Trophoblast cell (in vitro differentiated cells and primary cell): Measurements from ENCODE around the gene CUBN.

Source experiments
- DNase-seq, 2 donors: peaks; one replicate each; pipeline ENCODE4 v3.0.0-alpha.2; 2016
- H2AFZ ChIP-seq: 2 replicates; pipeline ENCODE4 v1.6.1; 2013; ENCODE audit warnings: low read length, moderate library complexity, mild to moderate bottlenecking; ENCODE audit not compliant: insufficient read depth, poor library complexity
- H2AK5ac ChIP-seq: 2 replicates; pipeline ENCODE4 v1.6.1; 2013; ENCODE audit warnings: mild to moderate bottlenecking, low read length
- H2BK120ac ChIP-seq: 2 replicates; pipeline ENCODE4 v1.6.1; 2013; ENCODE audit warnings: low read length, mild to moderate bottlenecking, moderate library complexity; ENCODE audit not compliant: insufficient read depth, poor library complexity
- H2BK12ac ChIP-seq: 2 replicates; pipeline ENCODE4 v1.6.1; 2013; ENCODE audit warnings: mild to moderate bottlenecking, low read length, moderate library complexity
- H2BK5ac ChIP-seq: 2 replicates; pipeline ENCODE4 v1.6.1; 2013; ENCODE audit warnings: low read length, low read depth, moderate library complexity, mild to moderate bottlenecking; ENCODE audit not compliant: poor library complexity
- H3K14ac ChIP-seq: 2 replicates; pipeline ENCODE4 v1.6.1; 2013; ENCODE audit warnings: mild to moderate bottlenecking, low read length
- H3K18ac ChIP-seq: 2 replicates; pipeline ENCODE4 v1.6.1; 2013; ENCODE audit warnings: mild to moderate bottlenecking, low read length
- H3K23ac ChIP-seq: 2 replicates; pipeline ENCODE4 v1.6.1; 2013; ENCODE audit warnings: low read length
- H3K27ac ChIP-seq: 2 replicates; pipeline ENCODE4 v1.5.1; 2013; ENCODE audit warnings: low read depth, mild to moderate bottlenecking, inconsistent platforms, low read length, moderate library complexity
- H3K27me3 ChIP-seq: 2 replicates; pipeline ENCODE4 v1.6.1; 2013; ENCODE audit warnings: inconsistent platforms, mild to moderate bottlenecking, low read length, moderate library complexity; ENCODE audit not compliant: insufficient read depth
- H3K36me3 ChIP-seq, 2 experiments: 1 replicate in 1 of 2; 2 replicates in 1 of 2; pipeline ENCODE4 v1.6.1; 2013; ENCODE audit warnings: low read length in 2 of 2, mild to moderate bottlenecking in 2 of 2, moderate library complexity in 1 of 2; ENCODE audit not compliant: insufficient read depth in 2 of 2, control insufficient read depth in 1 of 2
- H3K4ac ChIP-seq: 2 replicates; pipeline ENCODE4 v1.6.1; 2013; ENCODE audit warnings: low read depth, mild to moderate bottlenecking, low read length, moderate library complexity
- H3K4me1 ChIP-seq, 2 experiments: 1 replicate in 1 of 2; 2 replicates in 1 of 2; pipeline ENCODE4 v1.6.1; 2013; ENCODE audit warnings: low read length in 2 of 2, mild to moderate bottlenecking in 2 of 2, moderate library complexity in 1 of 2; ENCODE audit not compliant: insufficient read depth in 2 of 2, control insufficient read depth in 1 of 2
- H3K4me2 ChIP-seq: 2 replicates; pipeline ENCODE4 v1.6.1; 2013; ENCODE audit warnings: inconsistent platforms, mild to moderate bottlenecking, low read length, moderate library complexity
- H3K4me3 ChIP-seq: 2 replicates; pipeline ENCODE4 v1.5.1; 2013; ENCODE audit warnings: mild to moderate bottlenecking, low read depth, low read length, inconsistent platforms
- H3K79me1 ChIP-seq: one replicate; pipeline ENCODE4 v1.6.1; 2013; ENCODE audit warnings: low read length
- H3K79me2 ChIP-seq: 2 replicates; pipeline ENCODE4 v1.6.1; 2013; ENCODE audit warnings: low read length, mild to moderate bottlenecking; ENCODE audit not compliant: control insufficient read depth, insufficient read depth, poor library complexity
- H3K9ac ChIP-seq: 2 replicates; pipeline ENCODE4 v1.6.1; 2013; ENCODE audit warnings: mild to moderate bottlenecking, low read length
- H3K9me3 ChIP-seq: 2 replicates; pipeline ENCODE4 v1.6.1; 2013; ENCODE audit warnings: low read depth, mild to moderate bottlenecking, control low read depth, inconsistent platforms, low read length; ENCODE audit not compliant: insufficient read depth
- H4K12ac ChIP-seq: 2 replicates; pipeline ENCODE4 v1.6.1; 2013; ENCODE audit warnings: low read depth, mild to moderate bottlenecking, low read length, moderate library complexity
- H4K8ac ChIP-seq: 2 replicates; pipeline ENCODE4 v1.6.1; 2013; ENCODE audit warnings: low read depth, mild to moderate bottlenecking, low read length, moderate library complexity
- H4K91ac ChIP-seq: one replicate; pipeline ENCODE4 v1.6.1; 2013; ENCODE audit warnings: low read depth, mild to moderate bottlenecking, low read length, moderate library complexity
- WGBS: extraction: QIAGEN DNeasy Blood & Tissue Kit; methylation state at CpG from one replicate; pipeline ENCODE4 v1.1.7; 2013; ENCODE audit warnings: missing lambda C conversion rate; ENCODE audit not compliant: insufficient read length, insufficient coverage; ENCODE audit errors: extremely low coverage; 5-methylcytosine and 5-hydroxymethylcytosine counted together

Gene CUBN

DNA sequence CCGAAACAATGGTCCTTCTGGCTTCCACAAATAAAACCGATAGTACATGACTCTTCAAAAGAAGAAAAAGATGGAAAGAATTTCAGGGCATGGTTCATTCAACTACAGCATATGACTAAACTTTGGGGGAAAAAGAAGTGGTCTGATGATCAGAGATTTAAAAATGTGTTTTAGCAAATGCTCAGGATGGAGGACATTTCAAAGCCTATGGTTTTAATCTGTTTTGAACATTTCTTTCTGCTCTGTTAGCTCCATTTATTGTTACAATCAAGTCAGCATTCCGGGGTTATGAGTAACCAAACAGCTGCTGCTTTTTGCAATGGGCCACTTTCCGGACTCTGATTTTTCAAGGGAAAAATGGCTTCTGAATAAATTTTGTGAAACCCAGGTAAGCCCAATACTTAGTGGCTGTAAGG lies 142.4 kb downstream of the CUBN start:
- Histone ChIP-seq H4K91ac (no peak overlapping the region), H3K9me3 (no peaks in the 10 kb centered on the region), H3K23ac (no peak overlapping the region), H3K18ac (no peak overlapping the region), H2BK120ac (no peak overlapping the region), H3K79me1 (peaks cover 2% of the 10 kb centered on the region), H3K4ac (no peak overlapping the region), H3K36me3 (no peaks in the 10 kb centered on the region), H3K4me1 (peaks cover 0 to 6% of the 10 kb centered on the region in 2 experiments), H3K4me2 (no peak overlapping the region), H2AFZ (no peak overlapping the region), H2BK12ac (no peak overlapping the region), H4K12ac (no peak overlapping the region), H3K27me3 (no peaks in the 10 kb centered on the region), H3K27ac (no peak overlapping the region), H3K79me2 (no peaks in the 10 kb centered on the region), H3K4me3 (no peak overlapping the region), H2AK5ac (no peak overlapping the region), H3K14ac (no peak overlapping the region), H3K9ac (no peak overlapping the region), H2BK5ac (no peak overlapping the region), H4K8ac (no peak overlapping the region)
- no peak for DNase-seq
- no CpG with 5 or more reads among the region's 4 CpGs for WGBS

DNA sequence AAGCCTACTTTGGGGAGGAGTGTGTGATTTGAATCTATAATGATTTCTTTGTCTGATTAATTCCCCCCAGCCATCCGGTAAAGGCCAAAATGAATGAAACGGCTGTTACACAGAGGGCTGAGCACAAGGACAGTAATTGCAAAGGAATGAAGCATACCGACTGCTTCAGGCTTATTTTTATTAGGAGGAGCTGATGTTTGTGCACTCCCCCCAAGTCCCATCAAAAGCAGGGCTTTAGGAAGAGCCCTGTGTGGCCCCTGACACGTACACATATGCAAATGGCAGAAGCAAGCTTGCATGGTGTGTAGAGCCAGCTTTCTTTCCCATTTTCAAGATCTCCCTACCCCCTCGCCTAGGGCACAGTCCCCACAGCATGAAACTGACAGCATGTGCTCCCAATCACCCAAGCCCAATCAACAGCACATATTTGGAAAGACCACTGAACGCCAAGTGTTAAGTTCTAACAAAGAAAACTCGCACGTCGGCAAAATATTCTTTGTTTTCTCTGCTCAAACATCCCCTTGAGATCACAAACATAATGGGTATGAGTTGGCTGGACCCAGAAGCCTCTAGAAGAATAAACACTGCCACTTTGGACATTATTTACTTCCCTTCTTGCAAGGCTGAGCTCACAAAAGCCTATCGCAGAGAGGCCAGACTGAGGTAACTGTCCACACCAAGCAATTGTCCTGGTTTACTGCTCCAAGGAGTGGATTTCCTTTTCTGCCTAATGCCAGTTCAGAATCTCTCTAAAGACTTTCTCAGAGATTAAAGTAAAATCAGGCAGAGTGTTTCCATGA lies 143.0 kb downstream of the CUBN start:
- H3K79me1 ChIP-seq = peaks cover 2% of the 10 kb centered on the region
- H4K8ac ChIP-seq = peak overlapping the region; percentile 45
- H2BK5ac ChIP-seq = no peak overlapping the region
- no CpG with 5 or more reads among the region's 10 CpGs for WGBS
- peak overlapping the region; percentile 18 for H2AFZ ChIP-seq
- H3K36me3 ChIP-seq = no peaks in the 10 kb centered on the region
- no peak for DNase-seq
- no peaks in the 10 kb centered on the region for H3K9me3 ChIP-seq
- peak overlapping the region; percentile 60 for H2AK5ac ChIP-seq
- H3K9ac ChIP-seq = no peak overlapping the region
- no peak overlapping the region for H3K27ac ChIP-seq
- H3K27me3 ChIP-seq = no peaks in the 10 kb centered on the region
- peak overlapping the region; percentile 45 for H4K12ac ChIP-seq
- H2BK120ac ChIP-seq = no peak overlapping the region
- H2BK12ac ChIP-seq = no peak overlapping the region
- H3K4me3 ChIP-seq = no peak overlapping the region
- H3K14ac ChIP-seq = no peak overlapping the region
- no peak overlapping the region for H3K18ac ChIP-seq
- no peak overlapping the region for H3K4me2 ChIP-seq
- no peak overlapping the region for H3K4ac ChIP-seq
- H3K79me2 ChIP-seq = no peaks in the 10 kb centered on the region
- no peak overlapping the region for H4K91ac ChIP-seq
- H3K4me1 ChIP-seq = peaks cover 0 to 6% of the 10 kb centered on the region in 2 experiments
- H3K23ac ChIP-seq = no peak overlapping the region

DNA sequence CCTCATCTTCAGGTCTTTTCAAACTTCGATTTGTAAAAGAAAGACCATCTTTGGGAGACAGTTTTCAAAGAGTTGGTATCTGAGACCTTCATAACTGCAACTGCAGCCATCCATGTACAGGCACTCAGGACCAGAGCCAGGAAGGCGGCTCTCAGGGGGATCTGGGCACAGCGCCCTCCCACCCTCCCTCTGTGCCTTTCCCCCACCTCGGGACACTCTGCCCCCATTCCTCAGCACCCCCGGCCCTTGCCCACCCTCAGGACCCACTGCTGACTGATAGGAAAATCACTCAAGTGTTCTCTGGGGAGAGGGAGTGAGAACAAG lies 143.6 kb downstream of the CUBN start:
- Histone ChIP-seq H2AK5ac (no peak overlapping the region), H4K12ac (no peak overlapping the region), H3K9me3 (no peaks in the 10 kb centered on the region), H3K4me2 (no peak overlapping the region), H3K4me1 (peaks cover 0 to 6% of the 10 kb centered on the region in 2 experiments), H3K14ac (no peak overlapping the region), H2BK120ac (no peak overlapping the region), H2BK5ac (no peak overlapping the region), H2BK12ac (no peak overlapping the region), H3K27me3 (no peaks in the 10 kb centered on the region), H2AFZ (no peak overlapping the region), H4K91ac (no peak overlapping the region), H3K4me3 (no peak overlapping the region), H3K9ac (no peak overlapping the region), H3K18ac (no peak overlapping the region), H4K8ac (no peak overlapping the region), H3K79me1 (peaks cover 2% of the 10 kb centered on the region), H3K27ac (no peak overlapping the region), H3K36me3 (no peaks in the 10 kb centered on the region), H3K4ac (no peak overlapping the region), H3K23ac (no peak overlapping the region), H3K79me2 (no peaks in the 10 kb centered on the region)
- no CpG with 5 or more reads among the region's 5 CpGs for WGBS
- no peak for DNase-seq

DNA sequence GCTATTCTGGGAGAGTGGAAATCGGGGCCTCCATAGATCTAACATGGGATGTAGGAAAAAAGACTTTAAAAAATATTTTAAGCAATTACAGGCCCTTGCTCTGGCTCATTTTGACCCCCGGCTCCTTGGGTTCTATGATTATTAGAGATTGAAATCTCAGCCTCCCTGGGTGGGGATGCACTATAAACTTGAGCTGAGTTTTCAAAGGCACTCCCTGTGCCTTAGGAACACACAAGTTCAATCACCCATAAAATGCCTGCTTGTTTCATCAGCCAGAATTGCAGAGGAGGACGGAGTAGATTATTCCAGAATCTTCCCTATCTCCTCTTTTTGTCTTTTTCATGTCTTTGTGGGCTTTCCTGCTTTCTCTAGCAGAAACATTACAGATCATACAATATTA lies 145.4 kb downstream of the CUBN start:
- no peak overlapping the region for H3K18ac ChIP-seq
- peaks cover 0 to 6% of the 10 kb centered on the region in 2 experiments for H3K4me1 ChIP-seq
- no peak overlapping the region for H3K14ac ChIP-seq
- no peak for DNase-seq
- no peak overlapping the region for H2BK12ac ChIP-seq
- peaks cover 2% of the 10 kb centered on the region for H3K79me1 ChIP-seq
- no peak overlapping the region for H3K4me2 ChIP-seq
- no peak overlapping the region for H2BK120ac ChIP-seq
- no peak overlapping the region for H3K23ac ChIP-seq
- no peak overlapping the region for H3K4me3 ChIP-seq
- H3K4ac ChIP-seq = no peak overlapping the region
- no peak overlapping the region for H4K8ac ChIP-seq
- H2BK5ac ChIP-seq = no peak overlapping the region
- H3K27me3 ChIP-seq = no peaks in the 10 kb centered on the region
- WGBS = no CpG with 5 or more reads among the region's 3 CpGs
- H3K9me3 ChIP-seq = no peaks in the 10 kb centered on the region
- H3K27ac ChIP-seq = no peak overlapping the region
- H3K9ac ChIP-seq = no peak overlapping the region
- H3K36me3 ChIP-seq = no peaks in the 10 kb centered on the region
- no peak overlapping the region for H2AFZ ChIP-seq
- no peak overlapping the region for H4K91ac ChIP-seq
- H2AK5ac ChIP-seq = no peak overlapping the region
- H3K79me2 ChIP-seq = no peaks in the 10 kb centered on the region
- no peak overlapping the region for H4K12ac ChIP-seq
